HG03558 (cell line): ENCODE data around the gene TRIP13.

Experiments
- ATAC-seq: cut with Tn5 transposase; IDR thresholded peaks from one replicate; pipeline ENCODE4 v1.9.1; 2021; ENCODE audit warnings: moderate number of reproducible peaks; ENCODE audit not compliant: unreplicated experiment; ENCODE audit errors: extremely low read depth

The TRIP13 gene

GRCh38 chr5:962801-963200 is 70.1 kb downstream of the TRIP13 start:
- ATAC-seq, result no peak

GRCh38 chr5:963310-963672 is 70.6 kb downstream of the TRIP13 start:
- ATAC-seq, result no peak

- peak; percentile 43 for ATAC-seq
Observed at GRCh38 chr5:963673-964531, 71.2 kb downstream of the TRIP13 start.

DNA sequence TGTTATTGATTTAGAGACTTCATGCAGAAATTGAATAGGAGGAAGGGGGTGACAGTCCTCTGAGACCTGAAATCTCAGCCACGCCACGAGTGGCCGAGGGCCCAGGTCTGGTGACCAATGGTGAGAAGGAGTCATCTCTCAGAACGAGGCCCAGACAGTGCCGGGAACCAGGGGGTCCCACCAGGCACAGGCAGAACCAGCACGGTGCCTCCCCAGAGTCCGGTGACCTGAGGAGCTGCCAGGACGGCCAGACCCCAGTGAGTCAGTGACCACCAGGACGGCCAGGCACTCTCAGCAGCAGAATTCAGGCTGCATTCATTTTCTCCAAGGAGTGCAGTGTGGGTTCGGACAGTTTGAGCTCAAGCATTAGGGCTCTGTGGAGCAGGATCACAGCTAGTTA is 72.1 kb downstream of the TRIP13 start:
- ATAC-seq, result no peak

- ATAC-seq, result no peak
Observed at GRCh38 chr5:965604-966344, 73.1 kb downstream of the TRIP13 start.

DNA sequence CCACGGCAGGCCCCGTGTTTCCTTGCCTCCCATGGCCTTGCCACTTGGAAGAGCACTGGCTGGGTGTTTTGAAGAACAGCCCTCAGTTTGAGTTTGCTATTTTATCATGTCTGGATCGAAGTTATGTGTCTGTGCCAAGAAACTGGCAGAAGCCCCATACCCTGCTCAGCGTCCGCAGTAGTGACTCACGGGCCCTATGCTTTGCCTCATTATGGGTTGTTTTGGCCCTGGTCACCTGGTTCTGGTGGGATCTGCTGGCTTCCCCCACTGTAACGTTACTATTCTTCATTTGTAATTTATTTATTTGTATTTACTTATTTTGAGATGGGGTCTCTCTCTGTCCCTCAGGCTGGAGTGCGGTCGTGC is 73.6 kb downstream of the TRIP13 start:
- ATAC-seq, result no peak

DNA sequence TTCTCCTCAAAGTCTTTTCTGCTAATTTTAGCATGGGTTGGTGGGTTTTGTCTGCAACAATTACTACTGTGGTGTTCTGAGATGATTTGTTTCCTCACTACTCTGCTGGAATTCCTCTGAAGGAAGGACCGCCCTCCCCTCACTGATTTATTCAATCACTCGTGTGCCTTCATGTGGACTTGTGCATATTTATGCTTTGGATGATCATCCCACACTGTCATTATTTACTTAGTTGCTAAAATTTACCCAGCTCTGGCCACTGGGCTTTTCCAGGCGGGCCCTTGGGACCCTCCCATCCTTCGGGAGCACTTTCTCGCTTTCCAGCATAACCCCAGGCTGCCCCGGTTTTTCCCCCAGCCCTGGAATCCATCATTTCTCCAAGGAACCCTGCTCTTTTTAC is 74.3 kb downstream of the TRIP13 start:
- no peak for ATAC-seq
